ENCODE measurements around the gene DCTN1. TPM values are rescaled to one million over a fixed set of nuclear protein-coding genes. Genes with fewer than 3 reads are reported as not detected.

Gene DCTN1
- total RNA-seq, 4 donors from 2014 or later: 109 to 134 (median 122) TPM

DNA sequence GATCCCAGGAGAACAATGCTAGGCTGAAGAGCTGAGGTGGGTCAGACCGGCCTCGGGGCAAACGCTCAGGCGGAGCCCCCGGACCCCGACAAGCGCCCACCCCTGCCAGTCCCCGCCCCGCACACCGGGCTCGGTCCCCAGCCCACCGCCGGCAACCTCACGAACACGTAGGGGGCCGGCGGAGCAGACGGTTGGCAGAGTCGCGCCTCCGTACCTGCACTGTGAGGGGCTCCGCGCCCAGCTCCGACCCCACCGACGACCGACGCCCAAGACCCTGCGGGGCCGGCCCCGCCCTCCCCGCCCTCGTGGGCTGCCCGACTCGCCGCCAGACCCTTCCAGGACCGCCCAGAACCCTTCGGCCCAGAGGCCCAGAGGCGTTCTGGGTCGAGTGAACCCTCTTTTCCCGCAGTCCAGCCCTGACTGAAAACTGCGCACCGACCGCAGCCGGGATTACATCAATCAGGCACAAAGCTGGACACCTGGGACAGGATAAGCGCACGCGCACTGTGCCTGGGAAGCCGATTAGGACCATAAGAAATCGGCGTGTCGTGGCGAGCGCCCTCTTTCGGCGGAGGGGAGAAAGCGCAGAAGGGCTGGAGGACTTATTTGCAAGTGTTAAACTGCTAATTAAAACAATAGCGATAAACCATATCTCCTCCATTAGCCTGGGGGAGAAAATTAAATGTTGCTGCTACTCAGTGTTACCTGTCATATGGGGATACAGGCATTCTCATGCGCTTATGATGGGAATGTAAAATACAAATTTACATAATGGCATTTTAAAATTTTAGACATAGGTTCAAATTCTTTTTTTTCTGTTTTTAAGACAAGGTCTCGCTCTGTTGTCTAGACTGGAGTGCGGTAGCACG lies 11.7 kb upstream of the DCTN1 start:
- in situ Hi-C loops (cut with MboI; ENCODE audit: low pct_ligation_motif_present in 1 of 4, low pct_unique_long_range_greater_than_20kb in 1 of 4, low sequenced_read_pairs in 3 of 4): no loop called here
- Histone ChIP-seq H3K4me3 (peak overlapping the region; percentile 82 to 98 (median 97)), H3K9me3 (no peaks in the 10 kb centered on the region), H3K36me3 (no peaks in the 10 kb centered on the region), H3K27ac (peak overlapping the region; percentile 89 to 96 (median 92)), H3K27me3 (no peaks in the 10 kb centered on the region), H3K4me1 (peaks cover 5 to 34% (median 19%) of the 10 kb centered on the region in 4 donors)
- TF ChIP-seq POLR2AphosphoS5 (IDR thresholded peaks at IDR 0.05): peak in 1 of 3 donors; percentile 62
- peak; percentile 96 to 98 (median 97) for TF ChIP-seq CTCF (IDR thresholded peaks at IDR 0.05)
- TF ChIP-seq POLR2A (IDR thresholded peaks at IDR 0.05): peak; percentile 41
- TF ChIP-seq EP300 (IDR thresholded peaks at IDR 0.05; ENCODE audit: low read depth): no peak
- DNase-seq: peak; percentile 96
- WGBS, 2 donors (ENCODE audit: low coverage in 1 of 2): 2 to 4% methylated on average over 17 to 38 of the region's 62 CpGs
- intact Hi-C loops (cut with DNase I; ENCODE audit: low total_unique reads): no loop called here

DNA sequence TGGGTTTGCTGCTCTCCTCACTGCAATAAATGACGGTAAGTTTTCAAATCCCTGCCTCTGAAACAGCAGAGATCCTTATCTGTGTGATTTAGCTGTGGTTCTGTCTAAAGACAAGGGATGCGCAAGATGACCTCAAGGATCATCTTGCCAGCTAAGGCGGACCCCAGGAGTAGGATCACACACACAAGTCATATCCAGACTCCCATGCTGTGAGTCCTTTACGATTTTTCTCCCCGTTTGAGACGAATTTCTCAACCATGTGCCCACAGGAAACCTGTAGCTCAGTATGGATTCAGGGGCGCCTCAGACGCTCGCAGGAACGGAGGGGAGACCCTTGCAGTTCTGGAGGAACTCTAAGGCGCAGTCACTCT lies 11.1 kb upstream of the DCTN1 start:
- 0% methylated on average over 4 to 11 of the region's 11 CpGs for WGBS, 2 donors (ENCODE audit: low coverage in 1 of 2)
- no peaks in the 10 kb centered on the region for H3K27me3 ChIP-seq
- TF ChIP-seq POLR2A (IDR thresholded peaks at IDR 0.05): no peak
- no peaks in the 10 kb centered on the region for H3K9me3 ChIP-seq
- peak overlapping the region; percentile 89 to 96 (median 92) for H3K27ac ChIP-seq
- in situ Hi-C loops (cut with MboI; ENCODE audit: low pct_ligation_motif_present in 1 of 4, low pct_unique_long_range_greater_than_20kb in 1 of 4, low sequenced_read_pairs in 3 of 4): no loop called here
- no peak for DNase-seq
- peaks cover 5 to 34% (median 19%) of the 10 kb centered on the region in 4 donors for H3K4me1 ChIP-seq
- H3K36me3 ChIP-seq: no peaks in the 10 kb centered on the region
- intact Hi-C loops (cut with DNase I; ENCODE audit: low total_unique reads): no loop called here
- peak overlapping the region; percentile 82 to 98 (median 97) for H3K4me3 ChIP-seq

DNA sequence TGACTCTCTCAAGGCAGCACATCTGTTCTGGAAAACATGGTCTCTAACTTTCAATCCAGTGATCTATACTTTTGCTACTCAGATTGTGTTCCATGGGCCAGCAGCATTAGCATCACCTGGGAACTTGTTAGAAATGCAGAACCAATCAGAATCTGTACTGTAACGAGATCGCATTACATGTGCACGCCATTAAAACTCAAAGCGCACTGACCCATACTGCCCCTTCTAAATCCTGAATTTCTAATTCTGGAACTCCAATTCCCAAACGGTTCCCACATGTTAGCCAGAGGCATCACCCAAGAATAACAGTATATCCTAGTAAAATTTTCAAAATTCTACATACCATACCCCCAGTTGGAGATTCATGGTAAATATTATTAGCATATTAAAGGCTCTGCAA lies 10.5 kb upstream of the DCTN1 start:
- Histone ChIP-seq H3K27ac (no peak overlapping the region), H3K4me1 (peaks cover 5 to 34% (median 19%) of the 10 kb centered on the region in 4 donors), H3K9me3 (no peaks in the 10 kb centered on the region), H3K36me3 (no peaks in the 10 kb centered on the region), H3K27me3 (no peaks in the 10 kb centered on the region), H3K4me3 (peak overlapping the region in 3 of 4 donors; percentile 97 to 98 (median 97))
- no peak for DNase-seq
- in situ Hi-C loops (cut with MboI; ENCODE audit: low pct_ligation_motif_present in 1 of 4, low pct_unique_long_range_greater_than_20kb in 1 of 4, low sequenced_read_pairs in 3 of 4): no loop called here
- TF ChIP-seq POLR2AphosphoS5 (IDR thresholded peaks at IDR 0.05) (no peak), POLR2A (IDR thresholded peaks at IDR 0.05) (no peak), CTCF (IDR thresholded peaks at IDR 0.05) (no peak), EP300 (IDR thresholded peaks at IDR 0.05; ENCODE audit: low read depth) (no peak)
- 62 to 63% methylated on average over 5 of the region's 5 CpGs for WGBS, 2 donors (ENCODE audit: low coverage in 1 of 2)
- intact Hi-C loops (cut with DNase I; ENCODE audit: low total_unique reads): no loop called here

GRCh38 chr2:74387346-74387745 lies 7.2 kb upstream of the DCTN1 start:
- in situ Hi-C loops (cut with MboI; ENCODE audit: low pct_ligation_motif_present in 1 of 4, low pct_unique_long_range_greater_than_20kb in 1 of 4, low sequenced_read_pairs in 3 of 4): no loop called here
- WGBS, 2 donors (ENCODE audit: low coverage in 1 of 2): 79 to 100% methylated on average over 1 of the region's 1 CpG
- Histone ChIP-seq H3K36me3 (peaks cover 0 to 4% (median 0%) of the 10 kb centered on the region in 4 donors), H3K27ac (no peak overlapping the region), H3K4me1 (peaks cover 5 to 45% (median 28%) of the 10 kb centered on the region in 4 donors), H3K9me3 (no peaks in the 10 kb centered on the region), H3K27me3 (no peaks in the 10 kb centered on the region), H3K4me3 (no peak overlapping the region)
- intact Hi-C loops (cut with DNase I; ENCODE audit: low total_unique reads): no loop called here
- no peak for DNase-seq
- TF ChIP-seq EP300 (IDR thresholded peaks at IDR 0.05; ENCODE audit: low read depth): no peak
- no peak for TF ChIP-seq POLR2AphosphoS5 (IDR thresholded peaks at IDR 0.05)
- TF ChIP-seq POLR2A (IDR thresholded peaks at IDR 0.05): no peak
- no peak for TF ChIP-seq CTCF (IDR thresholded peaks at IDR 0.05)
